Activated CD4-positive, CD25-positive, alpha-beta regulatory T cell (primary cell): Measurements from ENCODE around the gene MAPK11.

ENCODE experiments used
- DNase-seq, 4 experiments: peaks; one replicate each; lab custom pipeline; 2025; lab: John Stamatoyannopoulos, UW

Gene MAPK11

GRCh38 chr22:50307890-50308596 is 37.9 kb upstream of the MAPK11 start:
- DNase-seq: no peak

- DNase-seq: no peak
Measured at GRCh38 chr22:50306753-50307749, 36.9 kb upstream of the MAPK11 start, which contains the start of gene PLXNB2. PLXNB2 (minus strand) TSS chr22:50307646; CDS start chr22:50290584, 17,062 bp downstream.

GRCh38 chr22:50305923-50306566 is 35.9 kb upstream of the MAPK11 start:
- DNase-seq: no peak

DNA sequence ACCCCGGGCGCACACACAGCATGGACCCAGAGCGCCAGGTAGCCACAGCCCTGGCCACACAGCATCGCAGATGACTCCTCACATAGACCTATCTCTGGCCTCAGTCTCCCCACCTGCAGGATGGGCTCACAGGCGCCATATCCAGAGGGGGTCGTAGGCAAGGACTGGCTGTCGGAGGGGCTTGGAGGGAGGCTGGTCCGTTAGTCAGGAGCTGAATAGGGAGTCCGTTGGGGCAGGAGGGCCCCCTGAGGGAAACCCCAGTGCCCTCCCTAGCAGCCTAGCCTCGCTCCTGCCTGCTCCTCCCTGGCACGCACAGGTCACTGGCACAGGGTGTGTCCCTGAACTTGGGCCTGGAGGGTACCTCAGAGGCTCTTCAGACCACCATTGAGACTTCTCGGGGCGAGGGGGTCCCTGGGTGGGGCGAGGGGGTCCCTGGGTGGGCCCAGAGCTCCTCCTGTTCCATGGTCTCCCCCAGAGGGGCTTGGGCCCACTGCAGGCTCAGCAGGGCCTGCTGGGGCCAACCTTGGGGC is 35.3 kb upstream of the MAPK11 start:
- DNase-seq: no peak

DNA sequence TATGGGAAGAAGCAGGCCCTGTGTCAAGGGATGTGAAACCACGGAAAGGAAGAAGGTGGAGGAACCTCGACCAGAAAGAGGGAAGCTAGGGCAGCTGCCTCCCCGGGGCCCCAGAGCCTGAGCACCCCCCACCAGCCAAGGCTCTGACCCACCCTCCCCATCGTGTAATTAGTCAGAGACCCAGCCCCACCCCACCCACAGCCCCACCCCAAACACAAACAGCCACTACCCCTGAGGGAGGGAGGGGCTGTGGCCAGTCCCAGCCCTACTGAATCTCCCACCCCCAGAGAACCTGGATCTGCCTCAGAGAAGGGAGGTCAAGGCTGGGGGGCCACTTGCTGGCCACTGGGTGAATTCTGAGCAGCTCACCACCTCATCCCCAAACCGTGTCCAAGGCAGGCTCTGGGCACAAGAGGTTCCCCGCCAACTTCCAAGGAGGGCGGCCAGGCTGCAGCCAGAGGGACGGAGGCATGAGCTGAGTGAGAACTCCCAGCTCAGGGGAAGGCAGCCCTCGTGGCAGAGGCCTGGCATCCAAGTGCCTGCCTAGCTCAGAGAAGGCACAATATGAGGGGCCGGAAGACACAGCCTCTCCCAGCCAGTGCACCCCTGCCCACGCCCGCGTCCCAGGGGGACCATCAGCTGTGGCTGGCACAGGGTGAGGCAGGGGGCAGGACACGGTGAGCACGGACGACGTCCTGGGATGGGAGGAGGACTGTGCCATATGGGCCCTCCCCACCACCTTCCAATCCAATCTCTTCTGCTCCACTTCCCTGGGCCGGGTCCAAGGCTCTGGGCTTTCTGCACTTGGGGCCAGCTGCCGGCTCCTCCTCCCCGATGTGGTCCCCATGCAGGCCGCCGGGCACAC is 34.6 kb upstream of the MAPK11 start:
- no peak for DNase-seq

GRCh38 chr22:50303848-50304527 is 33.8 kb upstream of the MAPK11 start:
- DNase-seq: no peak

DNA sequence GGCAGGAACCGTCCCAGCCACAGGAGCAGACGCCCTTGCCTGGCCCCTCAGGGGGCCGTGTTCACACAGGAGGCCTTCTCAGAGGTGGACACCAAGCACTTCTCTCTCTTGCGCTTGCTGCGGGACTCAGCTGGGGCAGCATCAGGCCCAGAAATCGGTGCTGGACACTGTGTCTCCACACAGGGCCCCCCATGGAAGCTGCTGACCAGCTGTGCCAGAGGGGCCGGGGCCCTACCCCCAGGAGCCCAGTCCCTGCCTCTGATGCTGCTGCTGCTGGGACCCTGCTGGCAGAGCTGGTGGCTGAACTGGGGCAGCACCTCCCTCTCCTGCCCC is 33.3 kb upstream of the MAPK11 start:
- DNase-seq: no peak

DNA sequence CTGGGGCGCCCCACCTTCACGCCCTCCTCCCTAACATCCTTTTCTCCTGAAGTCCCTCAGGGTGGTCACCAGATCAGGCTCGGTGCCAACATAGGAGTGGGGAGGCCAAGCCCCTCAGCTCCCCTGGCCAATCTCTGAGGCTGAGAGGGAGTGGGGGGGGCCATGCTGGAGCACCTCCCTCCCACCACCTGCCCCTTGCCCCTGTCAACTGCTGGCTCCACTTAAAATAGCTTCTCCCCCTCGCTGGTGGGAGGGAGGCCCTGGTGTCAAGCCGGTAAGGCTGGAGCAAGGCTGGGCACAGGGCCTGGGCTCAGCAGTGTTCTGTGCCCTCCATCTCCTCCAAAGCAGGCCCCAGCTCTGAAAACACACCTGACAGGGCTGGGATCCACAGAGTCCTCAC is 32.4 kb upstream of the MAPK11 start:
- DNase-seq: no peak

DNA sequence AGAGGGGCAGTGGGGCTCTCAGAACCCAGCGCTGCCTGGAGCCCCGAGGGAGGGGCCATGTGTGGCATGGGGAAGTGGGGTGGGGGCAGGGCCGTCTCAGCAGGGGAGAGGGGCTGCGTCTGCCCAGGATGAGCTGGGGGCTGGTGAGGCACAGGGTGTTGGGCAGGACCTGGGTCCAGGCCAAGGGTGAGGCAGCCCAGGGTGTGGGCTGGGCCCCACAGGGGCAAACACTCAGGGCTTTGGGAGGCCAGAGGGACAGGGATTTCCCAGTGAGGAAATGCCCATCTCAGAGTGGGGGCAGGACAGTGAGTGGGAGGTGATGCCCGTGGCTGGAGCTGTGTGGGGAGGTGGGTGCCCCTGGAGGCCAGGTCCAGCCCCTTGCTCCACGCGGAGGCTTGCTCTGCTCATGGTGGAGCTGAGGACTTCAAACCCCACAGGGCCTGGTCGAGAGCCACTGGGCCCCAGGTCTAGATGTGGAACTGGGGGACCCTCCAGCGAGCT is 31.9 kb upstream of the MAPK11 start:
- DNase-seq: no peak

GRCh38 chr22:50301581-50301991 is 31.4 kb upstream of the MAPK11 start:
- no peak for DNase-seq

- no peak for DNase-seq
Measured at GRCh38 chr22:50300620-50301257, 30.6 kb upstream of the MAPK11 start.

DNA sequence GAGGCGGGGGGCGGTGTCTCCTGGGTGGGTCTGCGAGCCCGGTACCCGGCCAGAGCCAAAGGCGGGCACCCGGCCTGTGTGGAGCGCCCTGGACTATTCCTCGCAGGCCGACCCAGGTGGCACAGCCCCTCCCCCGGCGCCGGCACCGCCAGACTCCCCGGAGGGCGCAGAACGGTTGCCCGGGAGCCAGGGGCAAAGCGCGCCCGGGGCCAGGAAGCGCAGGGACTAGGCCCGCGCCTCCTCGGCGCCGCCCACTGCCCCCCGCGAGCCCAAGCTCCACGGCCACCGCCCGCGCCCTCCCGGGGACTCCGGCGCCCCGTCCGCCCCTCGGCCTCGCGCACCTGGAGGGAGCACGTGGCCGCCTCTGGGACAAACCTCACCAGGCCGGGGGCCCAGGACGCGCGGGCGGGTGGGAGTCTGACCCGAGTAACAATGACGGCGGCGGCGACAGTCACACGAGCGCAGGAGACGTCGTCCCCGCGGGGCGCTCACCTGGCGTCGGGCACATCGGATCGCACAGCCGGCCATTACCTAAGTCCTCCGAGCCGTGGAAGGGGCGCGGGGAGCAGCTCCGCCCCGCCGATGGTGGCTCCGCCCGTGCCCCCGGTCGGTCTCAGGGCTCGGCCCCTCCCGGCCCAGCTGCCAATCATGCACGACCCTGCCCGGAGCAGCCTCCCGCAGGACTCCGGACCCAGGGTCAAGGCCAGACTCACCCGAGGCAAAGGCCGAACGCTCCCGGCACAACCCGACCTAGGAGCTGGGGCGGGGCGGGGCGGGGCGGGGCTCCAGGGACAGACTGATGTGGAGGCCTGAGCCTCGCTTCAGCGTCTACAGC is 29.8 kb upstream of the MAPK11 start:
- no peak for DNase-seq

DNA sequence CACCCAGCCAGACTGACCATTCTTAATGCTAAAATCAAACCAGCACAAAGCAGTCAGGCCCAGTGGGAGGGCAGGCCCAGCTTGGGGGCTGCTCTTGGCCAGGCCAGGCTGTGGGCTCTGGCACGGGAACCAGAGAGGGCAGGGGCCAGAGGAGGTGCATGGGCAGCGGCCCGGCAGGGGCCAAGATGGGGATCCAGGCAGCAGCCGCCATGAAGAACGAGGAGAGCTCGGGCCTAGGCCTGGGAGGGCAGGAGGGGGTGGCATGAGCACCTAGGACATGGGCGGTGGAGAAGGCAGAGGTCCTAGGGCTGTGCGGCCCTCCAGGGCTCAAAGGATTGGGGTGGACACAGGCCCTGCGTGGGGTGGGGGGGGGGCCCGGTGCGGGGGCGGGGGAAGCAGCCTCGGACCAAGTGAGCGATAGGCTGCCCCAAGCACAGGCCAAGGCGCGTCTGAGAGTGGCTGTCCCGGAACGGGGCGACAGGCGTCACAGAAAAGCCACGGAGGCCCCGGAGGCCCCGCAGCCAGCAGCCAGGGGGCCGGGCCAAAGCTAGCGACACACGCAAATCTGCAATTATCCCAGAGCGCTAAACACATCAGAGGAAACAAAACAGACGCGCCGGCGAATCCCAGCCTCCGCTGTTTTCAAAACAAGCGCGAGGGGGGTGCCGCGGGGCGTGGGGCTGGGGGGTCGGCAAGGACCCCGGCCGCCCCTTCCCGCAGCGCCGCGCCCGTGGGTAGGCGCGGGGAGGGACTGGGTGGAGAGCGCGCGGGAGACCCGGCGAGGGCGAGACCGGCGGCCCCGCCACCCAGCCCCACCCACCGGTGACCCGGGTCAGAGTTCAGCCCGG is 29.0 kb upstream of the MAPK11 start:
- no peak for DNase-seq

GRCh38 chr22:50298266-50298637 is 28.1 kb upstream of the MAPK11 start:
- DNase-seq: no peak

GRCh38 chr22:50297510-50298265 is 27.5 kb upstream of the MAPK11 start:
- no peak for DNase-seq

DNA sequence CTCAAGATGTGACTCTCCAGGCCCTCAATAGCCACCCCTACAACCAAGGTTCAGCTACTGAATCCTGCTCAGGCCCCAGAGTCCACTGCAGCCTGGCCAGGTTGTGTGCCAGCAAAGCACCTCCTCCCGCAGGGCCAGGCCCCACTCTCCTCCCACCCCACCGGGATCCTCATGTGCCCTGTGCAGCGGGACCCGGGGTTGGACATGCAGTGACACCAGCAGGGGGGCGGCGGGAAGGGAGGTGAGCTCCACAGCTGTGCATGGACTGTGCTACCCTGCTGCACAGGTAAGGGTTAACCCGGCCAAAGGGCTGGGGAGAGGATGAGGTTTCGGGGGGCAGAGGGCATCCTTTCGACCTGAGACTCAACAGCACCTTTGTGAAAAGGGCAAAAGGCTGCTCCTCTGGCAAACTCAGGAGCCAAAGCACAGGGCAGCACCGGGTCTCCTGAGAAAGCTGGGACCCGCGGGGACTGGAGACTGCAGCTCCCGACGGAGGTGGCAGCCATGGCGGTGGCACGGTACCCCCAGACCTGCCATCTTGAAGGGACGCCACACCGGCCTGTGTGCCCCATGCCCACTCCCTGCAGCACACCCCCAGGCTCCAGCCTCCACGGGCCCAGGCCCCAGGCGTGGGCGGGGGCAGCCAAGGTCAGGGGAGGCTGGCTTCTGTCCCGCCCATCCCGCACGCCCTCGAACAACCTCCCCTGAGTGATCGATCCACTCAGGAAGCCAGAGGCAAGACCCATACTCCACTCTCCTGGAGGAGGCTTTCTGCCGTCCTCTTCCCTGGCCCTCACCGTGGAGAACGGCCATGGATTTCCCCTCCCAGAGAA is 26.7 kb upstream of the MAPK11 start:
- no peak for DNase-seq

- DNase-seq: no peak
Measured at GRCh38 chr22:50294319-50294656, 24.1 kb upstream of the MAPK11 start.
